Measurements from ENCODE around the gene COPG2.

Gene COPG2

DNA sequence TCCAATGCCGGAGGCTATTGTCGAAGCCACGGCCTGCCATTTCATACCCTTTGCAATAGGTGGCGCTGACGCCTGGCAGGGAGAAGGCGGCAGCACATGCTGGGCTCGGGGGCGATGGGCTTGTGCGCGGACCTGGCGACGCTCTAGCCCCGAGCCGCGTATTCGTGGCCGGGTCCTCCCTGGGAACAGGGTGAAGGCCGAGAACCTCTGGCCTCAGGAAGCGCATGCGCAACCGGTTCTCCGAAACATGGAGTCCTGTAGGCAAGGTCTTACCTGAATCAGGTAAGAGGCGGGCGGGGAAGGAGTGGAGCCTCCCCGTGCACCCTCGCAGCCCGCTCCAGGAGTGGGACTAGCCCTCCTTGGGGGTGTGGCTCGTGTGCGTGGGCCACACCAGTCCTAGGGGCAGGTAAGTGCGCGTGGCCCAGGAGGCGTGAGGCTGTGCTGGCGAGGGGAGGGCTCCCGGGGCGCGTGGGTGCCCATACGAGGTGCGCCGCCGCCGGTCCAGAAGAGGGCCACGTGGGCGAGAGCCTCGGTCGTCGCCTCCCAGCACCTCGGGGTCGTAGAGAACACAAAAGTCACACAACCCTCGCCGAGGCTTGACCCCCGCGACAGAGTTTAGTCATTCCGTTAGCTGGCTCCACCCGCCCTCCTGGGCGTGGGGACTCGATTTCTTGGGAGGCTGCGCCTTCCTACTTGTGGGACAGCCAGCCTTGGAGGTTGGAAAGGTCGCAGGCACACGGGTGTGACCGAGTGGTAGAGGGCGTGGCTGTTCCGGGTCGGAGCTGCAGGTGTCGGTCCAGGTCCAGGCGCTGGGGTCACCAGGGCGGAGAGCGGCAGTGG is 182.2 kb downstream of the COPG2 start:
- in situ Hi-C loops (cut with MboI; ENCODE audit: low pct_unique_long_range_greater_than_20kb, low sequenced_read_pairs), result no loop called here
- no peak for DNase-seq

- DNase-seq, result no peak
Observed at GRCh38 chr7:130485734-130486113, 182.8 kb downstream of the COPG2 start.

GRCh38 chr7:130483031-130483430 is 185.5 kb downstream of the COPG2 start:
- no peak for DNase-seq
- in situ Hi-C loops (cut with MboI; ENCODE audit: low pct_unique_long_range_greater_than_20kb, low sequenced_read_pairs), result no loop called here

More at GRCh38 chr7:130485734-130486113, 182.8 kb downstream of the COPG2 start:
- in situ Hi-C loops (cut with MboI; ENCODE audit: low pct_unique_long_range_greater_than_20kb, low sequenced_read_pairs), result no loop called here

DNA sequence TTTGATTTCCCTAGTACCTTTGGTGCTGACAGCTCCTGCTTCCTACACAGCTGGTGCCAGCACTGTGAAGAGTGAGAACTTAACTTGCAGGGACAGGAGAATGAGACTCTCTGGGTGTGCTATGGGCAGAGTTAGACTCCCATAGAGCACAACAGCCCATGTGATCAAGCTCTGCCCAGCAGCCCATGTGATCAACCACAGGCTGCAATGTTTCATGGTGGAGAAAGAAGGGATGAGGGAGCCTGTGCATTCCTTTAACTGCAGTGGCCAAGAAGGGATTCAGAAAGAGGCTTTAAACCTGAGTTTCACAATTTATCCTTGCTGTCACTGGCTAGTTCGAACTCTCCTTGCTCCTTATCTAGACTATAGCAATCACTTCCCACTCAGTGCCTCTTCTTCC is 186.7 kb downstream of the COPG2 start:
- DNase-seq, result no peak

DNA sequence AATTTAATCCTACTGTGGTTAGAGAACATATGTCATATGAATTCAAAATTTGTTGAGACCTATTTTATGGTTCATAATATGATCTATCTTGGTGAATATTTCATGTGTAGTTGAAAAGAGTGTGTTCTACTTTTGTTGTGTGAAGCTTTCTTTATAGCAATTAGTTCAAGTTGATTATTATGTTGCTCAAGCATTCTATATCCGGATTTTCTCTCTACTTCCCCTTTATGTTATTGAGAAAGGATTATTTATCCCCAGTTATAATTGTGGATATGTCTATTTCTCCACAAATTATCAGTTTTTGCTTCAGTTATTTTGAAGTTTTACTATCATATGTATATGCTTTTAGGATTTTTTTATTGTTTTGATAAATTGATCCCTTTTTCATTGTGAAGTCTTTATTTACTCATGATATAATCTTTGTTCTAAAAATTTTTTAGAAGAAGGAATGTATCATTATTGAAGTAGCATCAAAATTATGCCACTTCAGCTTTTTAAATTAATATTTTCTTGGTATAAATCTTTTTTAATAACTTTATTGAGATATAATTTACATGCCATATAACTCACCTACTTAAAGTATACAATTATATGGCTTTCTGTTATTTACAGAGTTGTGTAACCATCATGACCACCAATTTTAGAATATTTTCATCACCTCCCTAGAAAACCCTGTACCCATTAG is 188.7 kb downstream of the COPG2 start:
- in situ Hi-C loops (cut with MboI; ENCODE audit: low pct_unique_long_range_greater_than_20kb, low sequenced_read_pairs), result no loop called here
- peak; percentile 18 for DNase-seq

More for the DNA sequence above, 186.7 kb downstream of the COPG2 start:
- in situ Hi-C loops (cut with MboI; ENCODE audit: low pct_unique_long_range_greater_than_20kb, low sequenced_read_pairs), result no loop called here

DNA sequence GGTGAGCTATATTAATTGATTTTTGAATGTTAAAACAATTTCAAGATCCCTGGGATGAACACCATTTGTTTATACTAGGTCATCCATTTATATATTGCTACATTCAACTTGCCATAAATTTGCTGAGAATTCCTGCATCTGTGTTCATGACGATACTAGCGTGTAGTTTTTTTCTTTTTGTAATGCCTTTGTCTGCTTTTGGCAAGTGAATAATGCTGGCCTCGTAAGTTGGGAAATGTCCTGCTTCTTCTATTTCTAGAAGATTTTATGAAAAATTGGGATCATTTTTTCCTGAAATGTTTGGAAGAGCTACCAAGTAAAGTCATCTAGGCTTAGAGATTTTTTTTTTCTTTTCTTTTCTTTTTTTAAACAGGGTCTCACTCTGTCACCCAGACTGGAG is 189.6 kb downstream of the COPG2 start:
- in situ Hi-C loops (cut with MboI; ENCODE audit: low pct_unique_long_range_greater_than_20kb, low sequenced_read_pairs), result no loop called here
- no peak for DNase-seq

- DNase-seq, result no peak
- in situ Hi-C loops (cut with MboI; ENCODE audit: low pct_unique_long_range_greater_than_20kb, low sequenced_read_pairs), result no loop called here
Observed at GRCh38 chr7:130476297-130477150, 192.0 kb downstream of the COPG2 start.

DNA sequence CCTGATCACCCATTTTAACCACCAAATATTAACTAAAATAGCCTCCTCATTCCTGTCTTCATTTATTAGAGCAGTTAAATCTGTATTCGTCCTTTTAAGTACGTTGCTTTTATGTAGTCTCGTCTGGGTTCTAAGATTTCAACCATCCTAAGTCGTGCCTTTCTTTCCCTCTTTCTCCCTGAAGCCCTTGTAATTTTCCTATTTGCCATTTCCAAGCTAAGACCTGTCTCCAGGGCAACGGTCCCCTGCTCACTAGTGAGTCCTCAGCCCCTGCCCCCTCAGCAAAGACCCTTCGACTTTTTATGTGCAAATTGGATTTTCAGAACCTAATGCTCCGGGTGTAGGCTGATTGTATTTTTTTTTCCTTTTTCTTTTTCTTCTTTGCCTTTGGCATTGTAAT is 192.8 kb downstream of the COPG2 start:
- no peak for DNase-seq
- in situ Hi-C loops (cut with MboI; ENCODE audit: low pct_unique_long_range_greater_than_20kb, low sequenced_read_pairs), result no loop called here

DNA sequence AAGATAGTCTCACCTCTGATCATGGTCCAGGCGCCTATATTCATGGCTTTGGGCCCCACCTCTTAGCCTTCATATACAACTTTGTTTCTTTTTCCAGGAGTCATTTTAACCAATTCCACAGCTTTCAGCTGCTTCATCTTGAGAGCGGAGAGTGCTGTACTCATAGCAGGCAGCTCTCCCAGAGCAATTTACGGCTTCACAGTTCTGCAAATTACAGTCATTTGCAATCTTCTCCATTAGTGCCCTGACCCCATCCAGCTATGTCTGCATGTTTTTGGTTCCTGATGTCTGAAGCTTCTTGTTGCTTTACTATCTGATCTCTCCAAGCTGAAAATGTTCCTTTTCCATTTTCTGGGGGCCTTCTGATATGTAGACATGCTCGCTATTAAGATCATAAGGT is 194.7 kb downstream of the COPG2 start:
- no peak for DNase-seq
- in situ Hi-C loops (cut with MboI; ENCODE audit: low pct_unique_long_range_greater_than_20kb, low sequenced_read_pairs), result no loop called here

GRCh38 chr7:130473289-130473688 is 195.3 kb downstream of the COPG2 start:
- in situ Hi-C loops (cut with MboI; ENCODE audit: low pct_unique_long_range_greater_than_20kb, low sequenced_read_pairs), result no loop called here
- DNase-seq, result peak; percentile 81

GRCh38 chr7:130471974-130472373 is 196.6 kb downstream of the COPG2 start:
- in situ Hi-C loops (cut with MboI; ENCODE audit: low pct_unique_long_range_greater_than_20kb, low sequenced_read_pairs), result no loop called here
- no peak for DNase-seq

DNA sequence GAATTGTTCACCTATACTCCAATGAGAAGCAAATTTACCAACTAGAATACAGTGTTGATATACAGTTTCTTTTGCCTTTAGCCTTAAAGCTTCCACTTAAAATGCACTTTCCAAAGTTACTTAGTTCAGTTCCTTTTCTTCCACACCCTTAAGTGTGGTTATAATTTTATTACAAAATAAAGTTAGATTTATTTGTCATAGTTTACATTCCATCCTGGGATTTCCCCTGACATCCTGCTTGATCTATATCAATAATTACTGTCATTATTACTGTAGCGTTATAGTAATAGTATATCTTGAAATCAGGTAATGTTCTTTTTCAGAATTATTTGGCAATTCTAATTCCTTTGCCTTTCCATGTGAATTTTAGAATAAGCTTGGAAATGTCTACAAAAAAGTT is 199.9 kb downstream of the COPG2 start:
- in situ Hi-C loops (cut with MboI; ENCODE audit: low pct_unique_long_range_greater_than_20kb, low sequenced_read_pairs), result no loop called here
- no peak for DNase-seq

DNA sequence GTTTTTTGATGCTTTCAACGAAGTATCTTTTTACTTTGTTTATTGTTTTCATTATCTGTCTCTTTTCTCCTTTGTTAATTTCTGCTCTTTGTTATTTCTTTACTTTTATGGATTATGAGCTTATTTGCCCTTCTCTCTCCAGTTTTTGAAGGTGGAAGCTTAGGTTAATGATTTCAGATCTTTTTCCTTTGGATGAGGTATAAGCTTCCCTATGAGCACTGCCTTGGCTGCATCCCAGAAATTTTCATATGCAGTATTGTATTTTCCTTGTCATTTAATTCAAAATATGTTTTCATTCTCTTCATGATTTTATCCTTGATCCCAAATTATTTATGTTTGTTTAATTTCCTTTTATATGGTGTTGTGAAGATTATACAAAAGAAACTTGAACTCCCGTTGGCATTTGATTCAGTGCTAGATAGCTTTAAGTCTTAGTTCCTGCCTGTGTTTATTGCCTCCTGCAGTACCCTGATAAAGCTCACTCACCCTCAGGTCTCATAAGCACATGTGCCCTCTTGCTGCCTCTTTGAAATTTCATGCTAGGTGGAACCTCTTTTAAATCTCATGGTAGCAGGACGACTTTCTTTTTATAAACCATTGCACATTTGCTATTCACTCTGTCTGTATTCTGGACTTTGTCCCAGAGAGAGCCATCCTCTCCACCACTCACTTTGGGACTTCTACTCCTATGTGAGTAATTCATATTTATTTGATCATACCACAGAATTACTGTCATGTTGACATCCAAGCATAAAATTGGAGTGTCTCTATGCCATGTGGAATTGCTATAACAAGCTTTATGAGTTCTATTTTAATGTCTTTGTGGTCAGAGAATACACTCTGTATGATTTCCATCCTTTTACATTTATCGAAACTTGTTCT is 204.8 kb downstream of the COPG2 start:
- DNase-seq, result peak; percentile 45
- in situ Hi-C loops (cut with MboI; ENCODE audit: low pct_unique_long_range_greater_than_20kb, low sequenced_read_pairs), result no loop called here

DNA sequence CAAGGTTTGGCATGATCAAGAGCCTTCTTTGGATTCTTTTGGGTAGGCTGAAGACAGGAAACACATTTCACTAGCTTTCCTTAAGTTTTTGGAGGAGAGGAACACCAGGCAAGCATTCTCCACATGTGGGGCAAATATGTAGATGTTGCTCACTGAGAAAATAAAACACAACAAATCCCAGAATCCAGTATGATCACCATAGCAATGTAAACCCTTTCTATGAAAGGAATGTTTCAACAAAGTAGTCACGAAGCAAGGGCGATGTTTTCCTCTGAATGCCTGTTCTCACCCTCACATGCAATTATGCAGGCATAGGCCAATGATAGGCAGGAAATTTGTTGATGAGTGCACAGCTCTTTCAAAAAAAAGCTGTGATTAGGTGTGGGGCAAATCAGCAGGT is 207.3 kb downstream of the COPG2 start:
- no peak for DNase-seq
- in situ Hi-C loops (cut with MboI; ENCODE audit: low pct_unique_long_range_greater_than_20kb, low sequenced_read_pairs), result no loop called here

GRCh38 chr7:130458257-130458656 is 210.3 kb downstream of the COPG2 start:
- in situ Hi-C loops (cut with MboI; ENCODE audit: low pct_unique_long_range_greater_than_20kb, low sequenced_read_pairs), result no loop called here
- DNase-seq, result no peak

All from KBM-7 (cell line).